Measurements from ENCODE around the gene RAB14.
"Not testable (repeated sequence)": the region's sequence is repeated elsewhere in the genome, so short reads cannot be mapped to it uniquely, and the experiment has no call there.

RAB14 gene

GRCh38 chr9:121150188-121150587, 51.5 kb downstream of the RAB14 start:
- no peak for DNase-seq

GRCh38 chr9:121144482-121144881, 57.2 kb downstream of the RAB14 start:
- no peak for DNase-seq

GRCh38 chr9:121143771-121144170, 57.9 kb downstream of the RAB14 start:
- DNase-seq = no peak

GRCh38 chr9:121141706-121142105, 60.0 kb downstream of the RAB14 start:
- DNase-seq = no peak

- DNase-seq = no peak
Observed at GRCh38 chr9:121141306-121141705, 60.4 kb downstream of the RAB14 start.

- DNase-seq = no peak
Observed at GRCh38 chr9:121140162-121140561, 61.5 kb downstream of the RAB14 start.

- no peak for DNase-seq
Observed at GRCh38 chr9:121138973-121139372, 62.7 kb downstream of the RAB14 start.

- no peak for DNase-seq
Observed at GRCh38 chr9:121138561-121138960, 63.1 kb downstream of the RAB14 start.

GRCh38 chr9:121135642-121136041, 66.0 kb downstream of the RAB14 start:
- no peak for DNase-seq

GRCh38 chr9:121133104-121133816, 68.4 kb downstream of the RAB14 start:
- DNase-seq = no peak

GRCh38 chr9:121129384-121129783, 72.3 kb downstream of the RAB14 start:
- not testable (repeated sequence) for DNase-seq
